MM.1S (cell line): Measurements from ENCODE around the gene DOK6.

Source experiments
- CTCF ChIP-seq: fragments of 300-600 bp; sonication (generic); IDR thresholded peaks from 2 replicates; pipeline ENCODE4 v1.5.1; 2016; ENCODE audit warnings: antibody characterized with exemption, low read length, mixed read lengths
- EZH2 ChIP-seq: fragments of 300-600 bp; sonication (generic); optimal IDR thresholded peaks from 2 replicates; pipeline ENCODE3; 2017; ENCODE audit warnings: low read depth, mild to moderate bottlenecking, antibody characterized with exemption, low read length, mixed read lengths
- EZH2phosphoT487 ChIP-seq: fragments of 300-600 bp; sonication (generic); IDR thresholded peaks from 2 replicates; pipeline ENCODE4 v1.6.1; 2018; ENCODE audit warnings: antibody characterized with exemption, low read length

GRCh38 chr18:69785466-69785865 lies 384.8 kb downstream of the DOK6 start:
- TF ChIP-seq CTCF: no peak
- TF ChIP-seq EZH2: no peak
- no peak for TF ChIP-seq EZH2phosphoT487
